GM12874 (cell line): Measurements from ENCODE around the gene DYNC1I1.

Experiments
- CTCF ChIP-seq: IDR thresholded peaks from 2 replicates; pipeline ENCODE4 v1.5.1; 2011; ENCODE audit warnings: low read depth, mild to moderate bottlenecking, control low read depth, low read length, moderate library complexity; ENCODE audit not compliant: insufficient read depth

DYNC1I1 gene

GRCh38 chr7:96118449-96119001 is 346.2 kb downstream of the DYNC1I1 start:
- TF ChIP-seq CTCF = no peak

GRCh38 chr7:96120445-96121225 is 348.3 kb downstream of the DYNC1I1 start:
- TF ChIP-seq CTCF = no peak

- TF ChIP-seq CTCF = no peak
Measured at GRCh38 chr7:96121752-96122151, 349.4 kb downstream of the DYNC1I1 start.

- no peak for TF ChIP-seq CTCF
Measured at GRCh38 chr7:96122746-96123145, 350.4 kb downstream of the DYNC1I1 start.

GRCh38 chr7:96126382-96126781 is 354.0 kb downstream of the DYNC1I1 start:
- no peak for TF ChIP-seq CTCF

GRCh38 chr7:96127746-96128145 is 355.4 kb downstream of the DYNC1I1 start:
- TF ChIP-seq CTCF = no peak

GRCh38 chr7:96131525-96131924 is 359.2 kb downstream of the DYNC1I1 start:
- no peak for TF ChIP-seq CTCF
